Measurements from ENCODE around the gene MRPS17. TPM values are rescaled to one million over a fixed set of nuclear protein-coding genes. Genes with fewer than 3 reads are reported as not detected.

Gene MRPS17
- total RNA-seq, 1 experiment from 2014 or later: 22.7 TPM

GRCh38 chr7:55965100-55965470, 13.4 kb downstream of the MRPS17 start:
- BruUV-seq (replicated peaks): no TSS peak
- H3K4me3 Mint-ChIP-seq (ENCODE audit: unreplicated experiment): peak overlapping the region; percentile 82
- H3K27me3 Mint-ChIP-seq (ENCODE audit: insufficient read depth, unreplicated experiment): peaks cover 4% of the 10 kb centered on the region
- H3K4me1 Mint-ChIP-seq (ENCODE audit: low read depth, unreplicated experiment): no peaks in the 10 kb centered on the region
- no peak for DNase-seq
- H3K27me3 ChIP-seq (replicated peaks; ENCODE audit: control insufficient read depth, insufficient read depth, low read length): no peaks in the 10 kb centered on the region; the same call in 1 of the 2 replicates
- POLR2A ChIA-PET: interaction anchor here (0.6 to 1.9 kb wide), 5 partner anchors 42 to 324 kb away, joined by 3 to 13 read pairs (median 3); partner anchors contain the start of genes CCT6A, CHCHD2 and PSPH
- H3K4me1 ChIP-seq: no peaks in the 10 kb centered on the region
- no peaks in the 10 kb centered on the region for H3K9me3 ChIP-seq
- CTCF ChIA-PET: interaction anchor here (0.7 to 1.5 kb wide), 4 partner anchors 10 to 324 kb away, joined by 3 to 6 read pairs (median 4); partner anchors contain the start of genes CCT6A and PSPH
- intact Hi-C loops (cut with micrococcal nuclease; ENCODE audit: unreplicated experiment): loop anchor here (1.0 to 2.0 kb wide), 2 partner anchors 14 to 109 kb away; partner anchors contain the start of gene MRPS17
- H3K36me3 ChIP-seq (ENCODE audit: control insufficient read depth, insufficient read depth, low read length): peaks cover 1% of the 10 kb centered on the region
- no peak for TF ChIP-seq CTCF (IDR thresholded peaks at IDR 0.05; ENCODE audit: insufficient read depth in 1 of 2, low read depth in 1 of 2, low read length in 1 of 2, severe bottlenecking in 1 of 2, unreplicated experiment in 1 of 2)
- H3K4me3 ChIP-seq (ENCODE audit: low read depth, low read length): peak overlapping the region; percentile 46
- H3K36me3 Mint-ChIP-seq (ENCODE audit: insufficient read depth, unreplicated experiment): peaks cover 9% of the 10 kb centered on the region
- H3K9me3 Mint-ChIP-seq (ENCODE audit: unreplicated experiment): no peaks in the 10 kb centered on the region
- H3K27ac Mint-ChIP-seq (ENCODE audit: unreplicated experiment): peak overlapping the region; percentile 83

GRCh38 chr7:55965805-55966421, 14.2 kb downstream of the MRPS17 start:
- peak overlapping the region; percentile 82 for H3K4me3 Mint-ChIP-seq (ENCODE audit: unreplicated experiment)
- H3K4me3 ChIP-seq (ENCODE audit: low read depth, low read length): no peak overlapping the region
- no peaks in the 10 kb centered on the region for H3K9me3 ChIP-seq
- POLR2A ChIA-PET: no interaction called here
- H3K27me3 ChIP-seq (replicated peaks; ENCODE audit: control insufficient read depth, insufficient read depth, low read length): no peaks in the 10 kb centered on the region; the same call in 1 of the 2 replicates
- intact Hi-C loops (cut with micrococcal nuclease; ENCODE audit: unreplicated experiment): loop anchor here (1.0 to 2.0 kb wide), 2 partner anchors 15 to 108 kb away; partner anchors contain the start of gene MRPS17
- no peaks in the 10 kb centered on the region for H3K9me3 Mint-ChIP-seq (ENCODE audit: unreplicated experiment)
- peaks cover 1% of the 10 kb centered on the region for H3K36me3 ChIP-seq (ENCODE audit: control insufficient read depth, insufficient read depth, low read length)
- no TSS peak for BruUV-seq (replicated peaks)
- H3K4me1 ChIP-seq: no peaks in the 10 kb centered on the region
- peaks cover 11% of the 10 kb centered on the region for H3K36me3 Mint-ChIP-seq (ENCODE audit: insufficient read depth, unreplicated experiment)
- CTCF ChIA-PET: no interaction called here
- H3K27me3 Mint-ChIP-seq (ENCODE audit: insufficient read depth, unreplicated experiment): peaks cover 4% of the 10 kb centered on the region
- no peak for DNase-seq
- no peaks in the 10 kb centered on the region for H3K4me1 Mint-ChIP-seq (ENCODE audit: low read depth, unreplicated experiment)
- TF ChIP-seq CTCF (IDR thresholded peaks at IDR 0.05; ENCODE audit: insufficient read depth in 1 of 2, low read depth in 1 of 2, low read length in 1 of 2, severe bottlenecking in 1 of 2, unreplicated experiment in 1 of 2): no peak
- H3K27ac Mint-ChIP-seq (ENCODE audit: unreplicated experiment): no peak overlapping the region

GRCh38 chr7:55966851-55967250, 15.2 kb downstream of the MRPS17 start:
- no peaks in the 10 kb centered on the region for H3K9me3 Mint-ChIP-seq (ENCODE audit: unreplicated experiment)
- H3K4me1 Mint-ChIP-seq (ENCODE audit: low read depth, unreplicated experiment): no peaks in the 10 kb centered on the region
- no peak overlapping the region for H3K4me3 Mint-ChIP-seq (ENCODE audit: unreplicated experiment)
- POLR2A ChIA-PET: no interaction called here
- no peak overlapping the region for H3K27ac Mint-ChIP-seq (ENCODE audit: unreplicated experiment)
- BruUV-seq (replicated peaks): no TSS peak
- no peak overlapping the region for H3K4me3 ChIP-seq (ENCODE audit: low read depth, low read length)
- H3K27me3 Mint-ChIP-seq (ENCODE audit: insufficient read depth, unreplicated experiment): peaks cover 4% of the 10 kb centered on the region
- H3K27me3 ChIP-seq (replicated peaks; ENCODE audit: control insufficient read depth, insufficient read depth, low read length): no peaks in the 10 kb centered on the region
- no peak for TF ChIP-seq CTCF (IDR thresholded peaks at IDR 0.05; ENCODE audit: insufficient read depth in 1 of 2, low read depth in 1 of 2, low read length in 1 of 2, severe bottlenecking in 1 of 2, unreplicated experiment in 1 of 2)
- H3K9me3 ChIP-seq: no peaks in the 10 kb centered on the region
- H3K4me1 ChIP-seq: no peaks in the 10 kb centered on the region
- DNase-seq: no peak
- H3K36me3 ChIP-seq (ENCODE audit: control insufficient read depth, insufficient read depth, low read length): peaks cover 1% of the 10 kb centered on the region
- intact Hi-C loops (cut with micrococcal nuclease; ENCODE audit: unreplicated experiment): no loop called here
- CTCF ChIA-PET: no interaction called here
- peaks cover 11% of the 10 kb centered on the region for H3K36me3 Mint-ChIP-seq (ENCODE audit: insufficient read depth, unreplicated experiment)

Measured in Caco-2 (cell line).